ENCODE measurements around the gene FBXO10.
"Not testable (repeated sequence)": the region's sequence is repeated elsewhere in the genome, so short reads cannot be mapped to it uniquely, and the experiment has no call there.

The FBXO10 gene

GRCh38 chr9:37468620-37469019, 107.6 kb downstream of the FBXO10 start:
- no peak for DNase-seq

DNA sequence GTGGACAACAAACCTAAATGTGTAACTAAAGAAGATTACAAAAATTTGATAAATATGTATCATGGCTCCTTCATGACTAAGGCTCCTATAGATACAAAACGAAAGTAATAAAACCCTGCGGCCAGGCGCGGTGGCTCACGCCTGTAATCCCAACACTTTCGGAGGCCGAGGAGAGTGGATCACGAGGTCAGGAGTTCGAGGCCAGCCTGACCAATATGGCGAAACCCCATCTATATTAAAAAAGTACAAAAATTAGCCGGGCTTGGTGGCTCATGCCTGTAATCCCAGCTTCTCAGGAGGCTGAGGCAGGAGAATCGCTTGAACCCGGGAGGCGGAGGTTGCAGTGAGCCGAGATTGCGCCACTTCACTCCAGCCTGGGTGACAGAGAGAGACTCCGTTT, 108.7 kb downstream of the FBXO10 start:
- not testable (repeated sequence) for DNase-seq

DNA sequence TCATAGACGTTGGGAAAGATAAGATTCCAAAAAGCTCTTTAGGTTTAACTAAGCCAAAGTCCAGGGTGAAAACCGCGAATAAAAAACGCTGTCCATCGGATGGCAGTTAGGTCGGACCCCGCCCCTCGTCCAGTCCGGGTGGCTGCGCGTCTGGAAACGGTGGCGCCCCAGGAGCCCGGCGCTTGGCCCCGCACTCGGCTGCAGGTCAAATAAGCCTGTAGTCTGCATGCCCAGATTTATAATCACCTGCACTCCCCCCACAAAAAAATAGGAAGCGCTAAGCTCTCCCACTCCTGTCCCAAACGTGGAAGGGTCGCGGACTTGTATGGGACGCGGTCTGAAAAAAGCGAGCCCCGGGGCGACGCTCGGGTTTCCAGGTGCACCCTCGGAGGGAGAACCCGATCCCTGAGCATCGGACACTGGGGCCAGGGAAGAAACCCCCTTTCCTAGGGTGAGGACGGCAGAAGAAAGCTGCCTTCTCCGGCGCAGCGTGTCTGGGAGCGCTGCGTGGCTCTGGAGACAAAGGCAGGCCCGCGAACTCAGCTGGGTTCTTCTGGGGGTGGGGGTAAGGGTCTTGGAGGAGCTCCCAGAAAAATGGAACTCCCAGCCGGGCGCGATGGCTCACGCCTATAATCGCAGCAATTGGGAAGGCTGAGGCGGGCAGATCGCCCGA, 110.0 kb downstream of the FBXO10 start:
- peak; percentile 41 to 52 for DNase-seq

GRCh38 chr9:37465249-37466036, 110.7 kb downstream of the FBXO10 start, which contains the start of gene ZBTB5:
ZBTB5 (minus strand) TSS chr9:37465450; CDS start chr9:37442551, 22,899 bp downstream.
- DNase-seq = peak; percentile 99

- peak in 1 of 2 donors; percentile 66 for DNase-seq
These were observed 111.5 kb downstream of the FBXO10 start for GRCh38 chr9:37464426-37465248.

GRCh38 chr9:37464006-37464405, 112.2 kb downstream of the FBXO10 start:
- no peak for DNase-seq

Measured in stimulated activated CD4-positive, alpha-beta T cell treated with anti-CD3 and anti-CD28 coated beads, Interleukin-2, amount 100 ng/mL, for 24 hours (primary cell).